Measurements from ENCODE around the gene RLN1. TPM values are rescaled to one million over a fixed set of nuclear protein-coding genes. Genes with fewer than 3 reads are reported as not detected.

The RLN1 gene
- total RNA-seq, 1 experiment from 2014 or later, result not detected

DNA sequence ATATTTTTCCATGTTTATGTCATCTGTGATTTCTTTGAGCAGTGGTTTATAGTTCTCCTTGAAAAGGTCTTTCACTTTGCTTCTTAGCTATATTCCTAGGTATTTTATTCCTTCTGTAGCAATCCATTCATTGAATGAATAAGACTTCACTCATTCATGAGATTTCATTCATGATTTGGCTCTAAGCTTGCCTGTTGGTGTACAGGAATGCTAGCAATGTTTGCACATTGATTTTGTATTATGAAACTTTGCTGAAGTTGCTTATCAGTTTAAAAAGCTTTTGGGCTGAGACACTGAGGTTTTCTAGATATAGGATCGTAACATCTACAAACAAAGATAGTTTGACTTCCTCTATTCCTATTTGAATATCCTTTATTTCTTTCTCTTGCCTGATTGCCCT, 51.1 kb downstream of the RLN1 start:
- no peaks in the 10 kb centered on the region for H3K36me3 ChIP-seq
- H3K9me3 ChIP-seq (replicated peaks), result no peaks in the 10 kb centered on the region
- H3K27ac ChIP-seq, result no peak overlapping the region
- H3K4me1 ChIP-seq, result no peaks in the 10 kb centered on the region
- H3K4me3 ChIP-seq, result no peak overlapping the region
- no peaks in the 10 kb centered on the region for H3K27me3 ChIP-seq
- DNase-seq, result no peak

DNA sequence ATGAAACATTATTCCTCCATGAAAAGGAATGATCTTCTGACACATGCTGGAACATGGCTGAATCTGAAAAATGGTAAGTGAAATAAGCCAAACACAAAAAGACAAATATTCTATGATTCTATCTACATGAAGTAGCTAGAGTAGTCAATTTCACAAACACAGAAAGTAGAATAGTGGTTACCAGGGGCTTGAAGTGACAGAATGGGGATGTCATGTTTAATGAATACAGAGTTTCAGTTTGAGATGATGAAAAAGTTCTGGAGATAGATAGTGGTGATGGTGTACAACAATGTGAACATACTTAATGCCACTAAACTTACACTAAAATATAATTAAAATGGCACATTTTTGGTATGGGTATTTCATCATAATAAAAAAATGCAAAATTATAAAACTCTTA, 53.4 kb downstream of the RLN1 start:
- Histone ChIP-seq H3K27me3 (no peaks in the 10 kb centered on the region), H3K27ac (no peak overlapping the region), H3K4me1 (no peaks in the 10 kb centered on the region), H3K4me3 (no peak overlapping the region), H3K36me3 (no peaks in the 10 kb centered on the region), H3K9me3 (replicated peaks) (no peaks in the 10 kb centered on the region)
- no peak for DNase-seq

Other genes starting within 250 kb of the RLN1 start
- gene INSL6, start 154.2 kb downstream of the RLN1 start, total RNA-seq (2014; rRNA removed; shearing (Covaris generic)), result not detected in 2 replicates
- gene INSL4, start 108.5 kb downstream of the RLN1 start, total RNA-seq (2014; rRNA removed; shearing (Covaris generic)), result not detected in 2 replicates
- gene RLN2, start 35.2 kb downstream of the RLN1 start, total RNA-seq (2014; rRNA removed; shearing (Covaris generic)), result not detected in 2 replicates
- 7.9 and 9.8 TPM in 2 replicates for gene PLGRKT, start 98.0 kb upstream of the RLN1 start, total RNA-seq (2014; rRNA removed; shearing (Covaris generic))
- gene CD274, start 110.7 kb upstream of the RLN1 start, total RNA-seq (2014; rRNA removed; shearing (Covaris generic)), result 0.49 and 1.8 TPM in 2 replicates
- gene PDCD1LG2, start 170.7 kb upstream of the RLN1 start, total RNA-seq (2014; rRNA removed; shearing (Covaris generic)), result 0.59 and 0.73 TPM in 2 replicates